ENCODE measurements around the gene MPDZ. TPM values are rescaled to one million over a fixed set of nuclear protein-coding genes. Genes with fewer than 3 reads are reported as not detected.

MPDZ gene
- total RNA-seq, 1 experiment from 2014 or later, result 0.12 TPM

GRCh38 chr9:13318027-13318426 is 38.5 kb upstream of the MPDZ start:
- no peak overlapping the region for H3K9ac ChIP-seq (ENCODE audit: low read length)
- no peak overlapping the region for H3K4me3 ChIP-seq (replicated peaks in 1 of 2; ENCODE audit: low read depth in 1 of 2, low read length in 2 of 2)
- RAD21 ChIA-PET (ENCODE audit: low non-redundant PET in 1 of 2, low total read pairs in 2 of 2, uncharacterized antibody in 2 of 2, unreplicated experiment in 2 of 2), result no interaction called here
- DNase-seq (ENCODE audit: low read depth, low spot score) (no peak), ATAC-seq (no peak)
- H3K9me2 ChIP-seq (ENCODE audit: insufficient read depth), result no peaks in the 10 kb centered on the region
- H3K27me3 ChIP-seq (ENCODE audit: insufficient read depth, low read length), result no peaks in the 10 kb centered on the region
- intact Hi-C loops (cut with micrococcal nuclease), result no loop called here
- H3K27ac ChIP-seq (ENCODE audit: low read depth, low read length), result no peak overlapping the region
- no TSS peak for BruUV-seq (replicated peaks)
- H3K4me1 ChIP-seq (ENCODE audit: control insufficient read depth in 1 of 2, insufficient read depth in 2 of 2, low read length in 2 of 2), result no peaks in the 10 kb centered on the region
- no peaks in the 10 kb centered on the region for H4K20me1 ChIP-seq (ENCODE audit: insufficient read depth)
- H3K9me3 ChIP-seq (ENCODE audit: control insufficient read depth in 1 of 2, insufficient read depth in 1 of 2, low read depth in 1 of 2, low read length in 2 of 2), result no peaks in the 10 kb centered on the region
- no peak overlapping the region for H3K4me2 ChIP-seq (ENCODE audit: low read length)
- TF ChIP-seq MAX (IDR thresholded peaks at IDR 0.05) (no peak), TCF7L2 (IDR thresholded peaks at IDR 0.05; ENCODE audit: borderline replicate concordance, extremely low read depth, insufficient read depth, insufficient read length) (no peak), POLR2A (IDR thresholded peaks at IDR 0.05; ENCODE audit: borderline replicate concordance, extremely low read depth, insufficient read depth, insufficient read length) (no peak), REST (IDR thresholded peaks at IDR 0.05; ENCODE audit: low read depth) (no peak), EZH2 (IDR thresholded peaks at IDR 0.05) (no peak), SIN3A (IDR thresholded peaks at IDR 0.05; ENCODE audit: low read depth) (no peak), SRF (IDR thresholded peaks at IDR 0.05; ENCODE audit: low read depth) (no peak), CEBPB (IDR thresholded peaks at IDR 0.05; ENCODE audit: low read depth) (no peak), POLR2AphosphoS5 (IDR thresholded peaks at IDR 0.05; ENCODE audit: low read depth, low read length) (no peak), EZH2phosphoT487 (IDR thresholded peaks at IDR 0.05; ENCODE audit: borderline replicate concordance) (no peak), SP1 (IDR thresholded peaks at IDR 0.05; ENCODE audit: low read depth) (no peak), ATF3 (IDR thresholded peaks at IDR 0.05) (no peak), ZFX (IDR thresholded peaks at IDR 0.05) (no peak), ELF1 (IDR thresholded peaks at IDR 0.05; ENCODE audit: borderline replicate concordance, low read depth) (no peak), ZBTB33 (IDR thresholded peaks at IDR 0.05; ENCODE audit: extremely low read depth, insufficient replicate concordance, low read length) (no peak), FOSL1 (IDR thresholded peaks at IDR 0.05; ENCODE audit: low read depth) (no peak), RAD21 (IDR thresholded peaks at IDR 0.05; ENCODE audit: low read depth) (no peak)
- H3K79me2 ChIP-seq (ENCODE audit: insufficient read depth, low read length), result no peaks in the 10 kb centered on the region
- CTCF ChIA-PET, result no interaction called here
- no peak overlapping the region for H2AFZ ChIP-seq (ENCODE audit: low read depth, low read length, poor library complexity, severe bottlenecking)
- POLR2A ChIA-PET, result no interaction called here
- no peaks in the 10 kb centered on the region for H3K36me3 ChIP-seq (ENCODE audit: control insufficient read depth in 1 of 2, insufficient read depth in 2 of 2, low read length in 2 of 2)

All from HCT116 (cell line).